ENCODE measurements around the gene B4GALNT1.
"Not testable (repeated sequence)": the region's sequence is repeated elsewhere in the genome, so short reads cannot be mapped to it uniquely, and the experiment has no call there.

B4GALNT1 gene

GRCh38 chr12:57632958-57633840, at the start of gene B4GALNT1:
Gene B4GALNT1 (minus strand): TSS chr12:57633201. CDS start chr12:57632132, 1,069 bp downstream.
- H3K27ac ChIP-seq, result no peak within 1 kb of the TSS
- peak within 1 kb of the TSS; percentile 57 for H3K4me3 ChIP-seq (ENCODE audit: low read depth, low read length)
- peak; percentile 81 for TF ChIP-seq CTCF (IDR thresholded peaks at IDR 0.05; ENCODE audit: low read depth, low read length, missing control alignments)
- H3K36me3 ChIP-seq (replicated peaks), result no peaks in the 10 kb centered on the region
- peaks cover 12% of the 10 kb centered on the region for H3K27me3 ChIP-seq (replicated peaks)
- in situ Hi-C loops (cut with HindIII; ENCODE audit: low pct_ligation_motif_present, low sequenced_read_pairs), result no loop called here
- no peak for DNase-seq

GRCh38 chr12:57679697-57680096, 46.7 kb upstream of the B4GALNT1 start:
- Histone ChIP-seq H3K4me3 (ENCODE audit: low read depth, low read length) (no peak overlapping the region), H3K36me3 (replicated peaks) (no peaks in the 10 kb centered on the region), H3K27ac (no peak overlapping the region), H3K27me3 (replicated peaks) (no peaks in the 10 kb centered on the region)
- in situ Hi-C loops (cut with HindIII; ENCODE audit: low pct_ligation_motif_present, low sequenced_read_pairs), result no loop called here
- no peak for DNase-seq
- TF ChIP-seq CTCF (IDR thresholded peaks at IDR 0.05; ENCODE audit: low read depth, low read length, missing control alignments), result no peak

- H3K27me3 ChIP-seq (replicated peaks); in situ Hi-C loops (cut with HindIII; ENCODE audit: low pct_ligation_motif_present, low sequenced_read_pairs); H3K36me3 ChIP-seq (replicated peaks); H3K4me3 ChIP-seq (ENCODE audit: low read depth, low read length); H3K27ac ChIP-seq; DNase-seq: not testable (repeated sequence)
These were observed 44.9 kb upstream of the B4GALNT1 start for GRCh38 chr12:57677947-57678346.

GRCh38 chr12:57674691-57675090, 41.7 kb upstream of the B4GALNT1 start:
- Histone ChIP-seq H3K36me3 (replicated peaks) (no peaks in the 10 kb centered on the region), H3K27ac (no peak overlapping the region), H3K4me3 (ENCODE audit: low read depth, low read length) (no peak overlapping the region), H3K27me3 (replicated peaks) (no peaks in the 10 kb centered on the region)
- TF ChIP-seq CTCF (IDR thresholded peaks at IDR 0.05; ENCODE audit: low read depth, low read length, missing control alignments), result no peak
- in situ Hi-C loops (cut with HindIII; ENCODE audit: low pct_ligation_motif_present, low sequenced_read_pairs), result no loop called here
- DNase-seq, result no peak

- DNase-seq, result no peak
- Histone ChIP-seq H3K27me3 (replicated peaks) (no peaks in the 10 kb centered on the region), H3K27ac (no peak overlapping the region), H3K4me3 (ENCODE audit: low read depth, low read length) (no peak overlapping the region), H3K36me3 (replicated peaks) (no peaks in the 10 kb centered on the region)
- in situ Hi-C loops (cut with HindIII; ENCODE audit: low pct_ligation_motif_present, low sequenced_read_pairs), result no loop called here
- no peak for TF ChIP-seq CTCF (IDR thresholded peaks at IDR 0.05; ENCODE audit: low read depth, low read length, missing control alignments)
These were observed 39.8 kb upstream of the B4GALNT1 start for GRCh38 chr12:57672801-57673200.

- H3K36me3 ChIP-seq (replicated peaks); H3K27me3 ChIP-seq (replicated peaks); H3K27ac ChIP-seq; H3K4me3 ChIP-seq (ENCODE audit: low read depth, low read length); DNase-seq; in situ Hi-C loops (cut with HindIII; ENCODE audit: low pct_ligation_motif_present, low sequenced_read_pairs): not testable (repeated sequence)
These were observed 38.8 kb upstream of the B4GALNT1 start for GRCh38 chr12:57671811-57672210.

- H3K4me3 ChIP-seq (ENCODE audit: low read depth, low read length); H3K27ac ChIP-seq; H3K27me3 ChIP-seq (replicated peaks); DNase-seq; H3K36me3 ChIP-seq (replicated peaks); in situ Hi-C loops (cut with HindIII; ENCODE audit: low pct_ligation_motif_present, low sequenced_read_pairs): not testable (repeated sequence)
These were observed 36.7 kb upstream of the B4GALNT1 start for GRCh38 chr12:57669691-57670090.
